HUES48 (cell line): ENCODE results near the gene CUL7.

ENCODE experiments used
- H3K27ac ChIP-seq: one replicate; pipeline ENCODE4 v1.7.0; 2013; ENCODE audit warnings: low read depth, low read length, inconsistent platforms
- H3K27me3 ChIP-seq: 2 replicates; pipeline ENCODE4 v1.6.1; 2013; ENCODE audit warnings: mild to moderate bottlenecking, low read length; ENCODE audit not compliant: control insufficient read depth, insufficient read depth
- H3K36me3 ChIP-seq: 2 replicates; pipeline ENCODE4 v1.6.1; 2013; ENCODE audit warnings: low read length; ENCODE audit not compliant: control insufficient read depth, insufficient read depth
- H3K4me1 ChIP-seq: 2 replicates; pipeline ENCODE4 v1.6.1; 2013; ENCODE audit warnings: mild to moderate bottlenecking, low read length; ENCODE audit not compliant: control insufficient read depth, insufficient read depth
- H3K4me3 ChIP-seq: 2 replicates; pipeline ENCODE4 v1.5.1; 2013; ENCODE audit warnings: mild to moderate bottlenecking, low read depth, low read length
- H3K9ac ChIP-seq: 2 replicates; pipeline ENCODE4 v1.6.1; 2013; ENCODE audit warnings: mild to moderate bottlenecking, low read depth, low read length, moderate library complexity
- H3K9me3 ChIP-seq: 2 replicates; pipeline ENCODE4 v1.6.1; 2013; ENCODE audit warnings: low read length; ENCODE audit not compliant: control insufficient read depth, insufficient read depth

Gene CUL7

GRCh38 chr6:43059168-43060033 is 5.8 kb upstream of the CUL7 start, which contains the start of the genes KLC4 and MRPL2:
TSS of gene KLC4 (plus strand) at chr6:43059631. CDS start at chr6:43061336, 1,705 bp downstream.
TSS of gene MRPL2 (minus strand) at chr6:43059434. CDS start at chr6:43059381, 53 bp downstream.
- peak within 1 kb of the TSS; percentile 98 for H3K4me3 ChIP-seq
- peaks cover 29% of the 10 kb centered on the region for H3K36me3 ChIP-seq
- H3K9ac ChIP-seq: peak within 1 kb of the TSS; percentile 88
- H3K27me3 ChIP-seq: no peaks in the 10 kb centered on the region
- no peaks in the 10 kb centered on the region for H3K9me3 ChIP-seq
- peaks cover 6% of the 10 kb centered on the region for H3K4me1 ChIP-seq
- H3K27ac ChIP-seq: peak within 1 kb of the TSS; percentile 95

- Histone ChIP-seq H3K4me3 (peak overlapping the region; percentile 98), H3K27me3 (no peaks in the 10 kb centered on the region), H3K4me1 (peaks cover 9% of the 10 kb centered on the region), H3K9me3 (no peaks in the 10 kb centered on the region), H3K27ac (peak overlapping the region; percentile 82), H3K9ac (peak overlapping the region; percentile 88), H3K36me3 (peaks cover 29% of the 10 kb centered on the region)
Measured at GRCh38 chr6:43058531-43058930, 4.9 kb upstream of the CUL7 start.

- H3K4me1 ChIP-seq: peaks cover 15% of the 10 kb centered on the region
- peaks cover 32% of the 10 kb centered on the region for H3K36me3 ChIP-seq
- no peaks in the 10 kb centered on the region for H3K9me3 ChIP-seq
- H3K27ac ChIP-seq: no peak overlapping the region
- no peaks in the 10 kb centered on the region for H3K27me3 ChIP-seq
- no peak overlapping the region for H3K4me3 ChIP-seq
- H3K9ac ChIP-seq: no peak overlapping the region
Measured at GRCh38 chr6:43055966-43056365, 2.3 kb upstream of the CUL7 start.

- Histone ChIP-seq H3K9ac (no peak overlapping the region), H3K4me1 (peaks cover 15% of the 10 kb centered on the region), H3K4me3 (peak overlapping the region; percentile 97), H3K36me3 (peaks cover 41% of the 10 kb centered on the region), H3K27me3 (no peaks in the 10 kb centered on the region), H3K27ac (peak overlapping the region; percentile 90), H3K9me3 (no peaks in the 10 kb centered on the region)
Measured at GRCh38 chr6:43054206-43054943, 724 bp upstream of the CUL7 start.

- peak overlapping the region; percentile 94 for H3K9ac ChIP-seq
- H3K27ac ChIP-seq: peak overlapping the region; percentile 90
- peaks cover 9% of the 10 kb centered on the region for H3K4me1 ChIP-seq
- peaks cover 53% of the 10 kb centered on the region for H3K36me3 ChIP-seq
- no peaks in the 10 kb centered on the region for H3K9me3 ChIP-seq
- H3K4me3 ChIP-seq: peak overlapping the region; percentile 97
- no peaks in the 10 kb centered on the region for H3K27me3 ChIP-seq
Measured at GRCh38 chr6:43052842-43053544, 658 bp downstream of the CUL7 start.

- Histone ChIP-seq H3K27ac (peak overlapping the region; percentile 90), H3K4me1 (peaks cover 9% of the 10 kb centered on the region), H3K9ac (peak overlapping the region; percentile 94; the same call in 1 of the 2 replicates), H3K4me3 (peak overlapping the region; percentile 97), H3K9me3 (no peaks in the 10 kb centered on the region), H3K27me3 (no peaks in the 10 kb centered on the region), H3K36me3 (peaks cover 53% of the 10 kb centered on the region)
Measured at GRCh38 chr6:43052225-43052841, 1.3 kb downstream of the CUL7 start.

GRCh38 chr6:43050981-43051380 is 2.7 kb downstream of the CUL7 start:
- Histone ChIP-seq H3K27me3 (no peaks in the 10 kb centered on the region), H3K36me3 (peaks cover 52% of the 10 kb centered on the region), H3K27ac (no peak overlapping the region), H3K4me1 (peaks cover 9% of the 10 kb centered on the region), H3K9me3 (no peaks in the 10 kb centered on the region), H3K9ac (no peak overlapping the region), H3K4me3 (no peak overlapping the region)

- H3K27ac ChIP-seq: no peak overlapping the region
- no peak overlapping the region for H3K9ac ChIP-seq
- H3K36me3 ChIP-seq: peaks cover 59% of the 10 kb centered on the region
- no peaks in the 10 kb centered on the region for H3K9me3 ChIP-seq
- peaks cover 5% of the 10 kb centered on the region for H3K4me1 ChIP-seq
- no peaks in the 10 kb centered on the region for H3K27me3 ChIP-seq
- no peak overlapping the region for H3K4me3 ChIP-seq
Measured at GRCh38 chr6:43047998-43048397, 5.7 kb downstream of the CUL7 start.

- Histone ChIP-seq H3K36me3 (peaks cover 65% of the 10 kb centered on the region), H3K9ac (no peak overlapping the region), H3K4me3 (no peak overlapping the region), H3K27ac (no peak overlapping the region), H3K27me3 (no peaks in the 10 kb centered on the region), H3K4me1 (no peaks in the 10 kb centered on the region), H3K9me3 (no peaks in the 10 kb centered on the region)
Measured at GRCh38 chr6:43045371-43045930, 8.2 kb downstream of the CUL7 start.

GRCh38 chr6:43043310-43043709 is 10.3 kb downstream of the CUL7 start:
- H3K4me3 ChIP-seq: no peak overlapping the region
- H3K36me3 ChIP-seq: peaks cover 52% of the 10 kb centered on the region
- H3K27me3 ChIP-seq: no peaks in the 10 kb centered on the region
- H3K9ac ChIP-seq: no peak overlapping the region
- H3K9me3 ChIP-seq: no peaks in the 10 kb centered on the region
- H3K27ac ChIP-seq: no peak overlapping the region
- H3K4me1 ChIP-seq: no peaks in the 10 kb centered on the region
